ENCODE results near the gene CHCHD6.

CHCHD6 gene

GRCh38 chr3:126908752-126909275, 204.8 kb downstream of the CHCHD6 start:
- H2AFZ ChIP-seq (ENCODE audit: low read depth, low read length, severe bottlenecking), result no peak overlapping the region

GRCh38 chr3:126910231-126910630, 206.2 kb downstream of the CHCHD6 start:
- H3K36me3 ChIP-seq (ENCODE audit: low read length), result no peaks in the 10 kb centered on the region
- H4K20me1 ChIP-seq (ENCODE audit: low read depth, low read length), result no peaks in the 10 kb centered on the region
- H3K9me2 ChIP-seq (replicated peaks; ENCODE audit: insufficient read depth, low read length), result no peaks in the 10 kb centered on the region
- no peak for TF ChIP-seq CTCF (IDR thresholded peaks at IDR 0.05; ENCODE audit: insufficient read depth, low read length, poor library complexity, severe bottlenecking)
- TF ChIP-seq EZH2phosphoT487 (conservative IDR thresholded peaks at IDR 0.05; ENCODE audit: low read length), result no peak
- no peak overlapping the region for H3K9ac ChIP-seq (ENCODE audit: low read length)
- H3K4me3 ChIP-seq (ENCODE audit: insufficient read depth, low read length, poor library complexity, severe bottlenecking), result no peak overlapping the region
- H3F3A ChIP-seq (ENCODE audit: insufficient read depth), result no peaks in the 10 kb centered on the region
- no peaks in the 10 kb centered on the region for H3K79me2 ChIP-seq (ENCODE audit: insufficient read depth, low read length)
- no peaks in the 10 kb centered on the region for H3K9me3 ChIP-seq (ENCODE audit: insufficient read depth, low read length)
- H3K27ac ChIP-seq (ENCODE audit: low read depth, low read length), result no peak overlapping the region
- H3K27me3 ChIP-seq (ENCODE audit: low read length), result no peaks in the 10 kb centered on the region
- no peak overlapping the region for H3K4me2 ChIP-seq (ENCODE audit: low read depth, low read length, poor library complexity, severe bottlenecking)
- no peak overlapping the region for H2AFZ ChIP-seq (ENCODE audit: low read depth, low read length, severe bottlenecking)

More at GRCh38 chr3:126908752-126909275, 204.8 kb downstream of the CHCHD6 start:
- H3K9me3 ChIP-seq (ENCODE audit: insufficient read depth, low read length), result no peaks in the 10 kb centered on the region
- H3K9me2 ChIP-seq (replicated peaks; ENCODE audit: insufficient read depth, low read length), result no peaks in the 10 kb centered on the region
- H3K4me2 ChIP-seq (ENCODE audit: low read depth, low read length, poor library complexity, severe bottlenecking), result no peak overlapping the region
- H3F3A ChIP-seq (ENCODE audit: insufficient read depth), result no peaks in the 10 kb centered on the region
- no peaks in the 10 kb centered on the region for H4K20me1 ChIP-seq (ENCODE audit: low read depth, low read length)
- H3K4me3 ChIP-seq (ENCODE audit: insufficient read depth, low read length, poor library complexity, severe bottlenecking), result no peak overlapping the region
- H3K79me2 ChIP-seq (ENCODE audit: insufficient read depth, low read length), result no peaks in the 10 kb centered on the region
- H3K27me3 ChIP-seq (ENCODE audit: low read length), result no peaks in the 10 kb centered on the region
- no peak overlapping the region for H3K27ac ChIP-seq (ENCODE audit: low read depth, low read length)
- TF ChIP-seq CTCF (IDR thresholded peaks at IDR 0.05; ENCODE audit: insufficient read depth, low read length, poor library complexity, severe bottlenecking) (no peak), EZH2phosphoT487 (conservative IDR thresholded peaks at IDR 0.05; ENCODE audit: low read length) (no peak)
- no peak overlapping the region for H3K9ac ChIP-seq (ENCODE audit: low read length)
- H3K36me3 ChIP-seq (ENCODE audit: low read length), result no peaks in the 10 kb centered on the region

GRCh38 chr3:126911162-126912026, 207.4 kb downstream of the CHCHD6 start:
- peak overlapping the region; percentile 29 for H3K4me2 ChIP-seq (ENCODE audit: low read depth, low read length, poor library complexity, severe bottlenecking)
- H2AFZ ChIP-seq (ENCODE audit: low read depth, low read length, severe bottlenecking), result peak overlapping the region; percentile 9
- no peaks in the 10 kb centered on the region for H3K27me3 ChIP-seq (ENCODE audit: low read length)
- TF ChIP-seq EZH2phosphoT487 (conservative IDR thresholded peaks at IDR 0.05; ENCODE audit: low read length) (no peak), CTCF (IDR thresholded peaks at IDR 0.05; ENCODE audit: insufficient read depth, low read length, poor library complexity, severe bottlenecking) (no peak)
- H3K9me2 ChIP-seq (replicated peaks; ENCODE audit: insufficient read depth, low read length), result no peaks in the 10 kb centered on the region
- H3K4me3 ChIP-seq (ENCODE audit: insufficient read depth, low read length, poor library complexity, severe bottlenecking), result no peak overlapping the region
- H3K9me3 ChIP-seq (ENCODE audit: insufficient read depth, low read length), result no peaks in the 10 kb centered on the region
- H3K36me3 ChIP-seq (ENCODE audit: low read length), result no peaks in the 10 kb centered on the region
- H3K79me2 ChIP-seq (ENCODE audit: insufficient read depth, low read length), result no peaks in the 10 kb centered on the region
- H3K27ac ChIP-seq (ENCODE audit: low read depth, low read length), result peak overlapping the region; percentile 33; the same call in 1 of the 2 replicates
- H3K9ac ChIP-seq (ENCODE audit: low read length), result no peak overlapping the region; the same call in 1 of the 2 replicates
- H3F3A ChIP-seq (ENCODE audit: insufficient read depth), result no peaks in the 10 kb centered on the region
- H4K20me1 ChIP-seq (ENCODE audit: low read depth, low read length), result no peaks in the 10 kb centered on the region
